Hematopoietic multipotent progenitor cell treated with erythropoietin and hydrocortisone succinate and interleukin-3 and kit ligand, for 15 days (in vitro differentiated cells): ENCODE data around the gene MED12L.
"Not testable (repeated sequence)": the region's sequence is repeated elsewhere in the genome, so short reads cannot be mapped to it uniquely, and the experiment has no call there.

Experiments
- DNase-seq: peaks from one replicate; pipeline ENCODE4 v3.0.0-alpha.2; 2015; ENCODE audit warnings: low spot score

MED12L gene

DNA sequence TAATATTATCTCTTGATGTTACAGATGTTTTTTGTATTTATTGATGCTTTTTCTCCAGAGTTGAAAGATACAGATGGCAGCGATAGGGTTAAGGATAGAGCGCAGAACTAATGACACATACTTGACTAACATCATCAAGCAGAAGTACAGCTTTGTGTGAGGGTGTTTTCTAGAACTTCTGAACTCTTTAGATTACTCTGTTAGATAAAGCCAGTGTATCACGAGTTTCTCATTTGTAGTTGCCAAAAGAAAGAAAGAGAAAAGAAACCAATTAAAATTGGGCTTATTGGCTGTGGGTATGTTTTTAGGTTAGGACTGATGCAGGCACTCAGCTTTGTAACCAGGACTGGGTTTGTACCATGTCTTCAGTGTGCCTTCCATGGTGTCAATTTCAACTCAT lies 124.2 kb downstream of the MED12L start:
- no peak for DNase-seq

DNA sequence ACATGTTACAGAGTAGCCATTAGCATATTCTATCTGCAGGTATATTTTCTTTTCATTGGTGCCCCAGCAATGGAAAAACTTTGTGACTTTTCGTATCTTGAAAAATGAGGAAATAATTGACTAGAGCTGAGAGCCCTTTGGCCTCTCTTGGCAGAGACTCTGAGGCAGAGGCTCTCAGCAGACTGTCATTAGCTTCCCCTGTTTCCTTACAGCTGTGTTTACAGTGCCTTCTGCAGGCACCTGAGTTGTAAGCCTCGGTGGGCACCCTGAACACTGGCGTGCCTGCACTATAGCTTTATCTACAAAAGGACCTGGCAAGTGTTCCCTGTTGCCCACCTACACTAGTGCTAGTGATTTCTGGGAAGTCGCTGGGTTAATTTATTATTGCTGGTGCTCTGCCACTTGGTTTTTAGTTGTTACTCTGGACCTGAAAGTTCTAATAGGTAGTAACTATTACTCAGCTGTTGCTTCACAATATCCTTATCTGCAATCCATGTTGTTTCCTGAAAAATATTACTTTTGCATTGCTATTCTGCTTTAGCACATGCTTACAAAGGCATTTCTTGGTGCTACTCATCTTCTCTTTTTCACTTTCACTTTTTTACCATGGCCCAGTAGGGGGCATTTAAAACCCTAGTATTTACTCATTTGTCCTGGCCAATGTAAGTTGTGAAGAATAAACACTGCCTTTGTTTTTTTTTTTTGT lies 125.4 kb downstream of the MED12L start:
- DNase-seq, result no peak

DNA sequence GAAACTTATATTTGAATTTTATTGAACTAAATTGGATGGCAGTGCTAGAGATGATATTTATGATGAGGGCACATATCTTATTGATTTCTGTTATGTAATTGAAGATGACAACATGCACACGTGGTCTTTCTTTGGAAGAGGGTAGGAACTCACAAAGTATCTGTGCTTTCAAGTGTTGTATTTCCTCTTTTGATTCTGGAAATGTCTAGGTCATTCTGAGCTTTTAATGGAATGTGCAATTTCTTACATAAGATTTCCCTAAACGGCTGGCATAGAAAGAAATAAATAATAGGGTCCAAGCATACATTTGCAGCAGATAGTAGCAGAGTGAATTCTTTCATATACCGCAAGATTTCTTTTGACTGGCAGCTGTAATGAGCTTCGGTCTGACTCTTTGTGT lies 127.7 kb downstream of the MED12L start:
- DNase-seq, result no peak

DNA sequence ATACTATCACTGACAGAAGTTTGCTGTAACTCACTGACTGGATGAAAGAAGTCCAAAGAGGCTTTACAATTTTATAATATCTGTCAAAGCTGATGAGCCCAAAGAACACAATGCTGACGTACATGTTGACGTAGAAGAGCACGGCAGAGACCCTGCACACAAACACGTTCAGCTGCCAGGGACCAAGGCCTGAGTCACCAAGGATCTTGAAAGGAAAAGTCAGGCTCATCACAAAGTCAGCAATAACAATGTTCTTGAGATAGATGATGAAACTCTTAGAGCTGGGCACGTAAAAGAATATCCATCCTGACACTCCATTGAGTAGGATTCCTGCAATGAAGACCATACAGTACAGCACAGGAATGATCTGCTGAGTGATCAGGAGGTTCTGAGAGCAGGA lies 128.4 kb downstream of the MED12L start:
- no peak for DNase-seq

DNA sequence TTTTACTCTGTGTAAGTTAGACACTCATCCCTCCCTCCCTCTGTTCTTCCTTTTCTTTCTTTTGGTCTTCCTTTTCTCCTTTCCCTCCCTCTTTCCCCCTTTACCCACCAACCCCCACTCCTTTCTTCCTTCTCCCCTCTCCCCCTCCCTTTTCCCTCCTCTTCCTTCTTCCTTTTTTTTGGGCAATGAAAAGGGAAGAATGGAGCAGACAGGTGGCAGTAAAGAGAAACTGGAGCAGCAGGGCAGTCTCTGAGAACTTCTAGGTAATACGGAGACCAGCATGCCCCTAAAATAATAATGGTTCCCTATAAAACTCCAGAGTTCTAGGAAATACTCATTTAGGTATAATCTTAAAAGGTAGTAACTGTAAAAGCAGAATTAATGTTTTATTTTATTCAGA lies 129.0 kb downstream of the MED12L start:
- no peak for DNase-seq

DNA sequence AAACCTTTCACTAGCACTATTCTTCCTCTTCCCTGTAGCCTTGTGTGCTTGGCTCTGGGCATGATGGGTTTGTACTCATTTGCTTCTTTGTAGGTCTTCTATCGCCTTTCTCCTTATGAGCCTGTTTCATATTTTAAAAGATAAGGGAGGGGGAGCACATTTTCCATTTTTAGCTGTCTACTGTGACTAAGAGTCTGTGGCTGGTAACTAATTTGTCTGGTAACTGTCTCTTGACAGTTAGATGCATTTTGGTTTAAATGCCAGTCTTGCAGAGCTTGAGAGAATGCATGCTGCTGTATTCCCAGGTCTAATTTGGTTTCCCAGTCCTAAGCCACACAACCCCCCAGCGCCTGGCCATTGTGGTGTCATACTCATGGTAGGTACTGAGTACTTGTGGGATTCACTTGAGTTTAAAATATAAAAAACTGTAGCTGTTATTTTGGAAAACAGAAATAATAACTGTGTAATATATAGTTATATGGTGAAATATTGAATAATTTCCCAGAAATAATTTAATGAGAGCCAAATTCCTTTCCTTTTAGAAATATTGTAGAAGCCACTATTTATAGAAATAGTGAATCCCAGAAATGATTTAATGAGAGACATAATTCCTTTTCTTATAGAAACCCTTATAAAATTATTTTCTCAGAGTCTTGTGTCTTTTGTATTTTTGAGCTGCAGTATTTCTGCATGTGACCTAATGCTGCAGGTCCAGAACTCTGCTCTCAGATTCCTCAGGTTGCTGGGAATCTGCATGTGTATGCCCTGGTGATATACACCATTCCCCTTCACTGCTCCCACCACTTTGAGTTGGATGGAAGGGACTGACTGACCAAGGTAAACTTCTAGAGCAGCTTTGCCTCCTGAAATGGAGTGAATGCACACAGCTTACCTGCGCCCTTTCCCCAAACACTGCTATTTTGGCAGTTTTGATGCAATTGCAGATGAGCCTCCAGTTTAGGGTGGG lies 131.5 kb downstream of the MED12L start:
- no peak for DNase-seq

DNA sequence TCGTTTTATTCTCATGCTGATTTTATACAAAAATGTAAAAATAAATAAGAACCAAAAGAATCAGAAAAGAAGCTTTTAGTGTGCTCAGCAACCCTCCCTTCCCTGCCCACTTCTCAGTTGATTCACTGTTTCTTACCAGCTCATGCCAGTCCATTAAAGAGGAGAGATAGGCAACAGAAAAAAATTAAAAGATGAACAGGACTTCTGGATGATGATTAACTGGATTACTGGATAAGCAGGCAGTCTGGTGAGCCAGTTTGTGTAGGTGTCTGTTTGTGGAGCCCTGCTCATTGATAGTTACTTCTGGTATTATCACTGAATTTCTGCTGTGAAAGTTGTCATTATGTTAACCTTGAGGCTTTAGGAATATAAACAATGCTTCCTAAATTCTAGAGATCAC lies 132.7 kb downstream of the MED12L start:
- no peak for DNase-seq

DNA sequence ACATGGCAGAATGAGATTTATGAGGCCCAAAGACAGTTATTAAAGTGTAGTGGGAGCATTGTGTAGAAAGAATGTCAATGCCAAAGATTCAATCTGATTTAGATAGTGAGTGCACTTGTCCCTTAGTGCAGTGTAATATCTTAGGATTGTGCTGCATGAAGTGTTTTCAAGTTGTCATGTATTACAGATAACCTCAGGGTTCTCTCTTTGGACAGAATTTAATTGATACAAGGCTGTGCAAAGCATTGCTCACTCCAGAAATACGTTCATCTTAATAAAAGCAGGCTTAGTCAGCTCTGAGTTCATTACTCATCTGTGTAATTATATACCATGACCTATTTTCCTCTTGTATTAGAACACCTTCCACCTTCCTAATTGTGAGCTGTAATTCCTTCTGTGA lies 133.6 kb downstream of the MED12L start:
- DNase-seq, result no peak

DNA sequence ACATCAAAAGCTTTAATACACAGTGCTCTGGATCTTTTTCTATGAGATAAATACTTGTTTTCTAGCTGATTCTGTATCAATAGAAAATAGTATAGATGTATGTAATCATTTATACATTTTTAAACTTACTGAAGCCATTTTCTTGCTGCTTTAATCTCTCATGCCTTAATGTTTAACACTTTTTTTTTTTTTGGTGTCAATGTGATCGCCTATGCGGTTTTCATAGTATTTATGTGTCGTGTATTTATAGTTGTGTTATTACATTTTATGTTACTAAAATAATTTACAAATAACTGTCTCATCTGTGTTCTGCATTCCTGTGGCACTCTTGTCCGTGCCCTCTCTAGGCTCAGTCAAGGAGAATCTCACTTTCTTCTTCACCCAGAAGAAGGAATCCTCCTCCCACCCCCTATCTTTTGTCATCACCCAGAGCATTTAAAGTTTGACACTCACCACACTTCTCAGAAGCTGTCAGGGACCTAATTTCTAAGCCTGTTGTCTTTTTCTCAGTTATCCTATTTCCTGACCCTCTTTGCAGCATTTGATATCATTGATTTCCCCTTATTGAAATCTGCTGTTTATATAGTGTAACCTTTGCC lies 138.9 kb downstream of the MED12L start:
- no peak for DNase-seq

DNA sequence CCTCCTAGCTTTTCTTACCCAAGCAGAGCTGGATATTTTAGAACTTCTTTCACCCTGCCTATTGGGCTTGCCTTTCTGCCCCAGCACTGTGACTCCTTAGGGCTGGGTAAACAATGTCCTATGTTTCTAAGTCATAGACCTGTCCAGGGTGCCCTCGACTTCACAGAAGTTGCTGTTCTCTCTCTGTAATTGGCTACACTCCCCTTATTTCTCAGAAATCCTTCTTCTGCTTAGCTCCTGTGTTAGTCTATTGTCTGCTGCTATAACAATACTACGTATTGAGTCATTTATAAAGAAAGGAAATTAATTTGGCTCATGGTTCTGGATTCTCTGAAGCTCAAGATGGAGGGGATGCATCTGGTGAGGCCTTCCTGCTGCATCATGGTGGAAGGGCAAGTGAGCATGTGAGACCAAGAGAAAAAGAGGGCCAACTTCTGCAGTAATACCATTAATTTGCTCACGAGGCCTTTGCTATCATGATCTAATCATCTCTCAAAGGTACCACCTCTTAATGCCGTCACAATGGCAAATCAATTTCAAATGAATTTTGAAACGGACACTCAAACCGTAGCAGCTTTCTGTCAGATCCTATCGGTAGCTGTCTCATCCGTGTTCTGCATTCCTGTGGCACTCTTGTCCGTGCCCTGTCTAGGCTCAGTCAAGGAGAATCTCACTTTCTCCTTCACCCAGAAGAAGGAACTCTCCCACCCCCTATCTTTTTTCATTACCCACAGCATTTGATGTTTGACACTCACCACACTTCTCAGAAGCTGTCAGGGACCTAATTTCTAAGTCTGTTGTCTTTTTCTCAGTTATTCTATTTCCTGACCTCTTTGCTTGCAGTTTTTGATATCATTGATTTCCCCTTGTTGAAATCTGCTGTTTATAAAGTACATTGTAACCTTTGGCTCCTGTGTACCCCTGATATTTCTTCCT lies 139.8 kb downstream of the MED12L start:
- DNase-seq, result no peak

DNA sequence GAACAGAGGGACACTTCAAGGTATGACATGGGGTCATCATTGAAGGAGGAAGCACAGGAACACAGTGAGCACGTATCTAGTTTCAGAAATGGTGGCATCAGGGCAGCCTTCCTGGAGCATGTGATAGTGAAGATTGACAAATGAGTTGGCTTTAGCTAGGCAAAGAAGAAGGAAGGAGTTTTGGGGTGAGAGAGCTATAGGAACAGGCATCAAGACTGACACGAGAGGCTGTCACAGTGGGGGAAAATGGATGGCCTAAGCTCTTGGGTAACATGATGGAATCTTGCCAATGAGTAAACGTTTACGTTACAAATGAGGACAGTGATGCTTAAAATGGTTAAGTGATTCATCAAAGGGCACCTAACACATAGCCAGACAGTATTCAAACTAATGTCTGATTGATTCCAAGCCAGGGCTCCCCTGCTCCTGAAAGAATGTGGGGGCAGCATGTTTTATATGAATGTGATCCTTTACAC lies 140.7 kb downstream of the MED12L start:
- no peak for DNase-seq

DNA sequence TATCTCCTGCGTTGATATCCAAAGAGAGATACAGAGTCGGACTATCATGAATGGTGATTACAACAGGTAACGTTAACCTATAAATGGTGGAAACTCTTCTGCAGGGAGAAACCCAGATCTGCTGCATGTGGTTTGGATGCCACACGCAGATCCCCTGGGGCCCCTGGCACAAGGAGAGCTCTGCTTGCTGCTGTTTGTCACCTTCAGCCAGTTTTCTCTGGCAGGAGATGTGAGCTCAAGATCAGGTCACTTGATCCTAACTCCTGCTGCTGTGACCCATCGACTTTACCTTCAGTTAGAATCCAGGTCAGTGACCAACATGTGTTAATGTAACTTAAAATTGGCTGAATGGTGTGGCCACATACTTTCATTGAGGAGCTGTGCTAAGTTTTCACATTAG lies 141.4 kb downstream of the MED12L start:
- DNase-seq, result no peak

DNA sequence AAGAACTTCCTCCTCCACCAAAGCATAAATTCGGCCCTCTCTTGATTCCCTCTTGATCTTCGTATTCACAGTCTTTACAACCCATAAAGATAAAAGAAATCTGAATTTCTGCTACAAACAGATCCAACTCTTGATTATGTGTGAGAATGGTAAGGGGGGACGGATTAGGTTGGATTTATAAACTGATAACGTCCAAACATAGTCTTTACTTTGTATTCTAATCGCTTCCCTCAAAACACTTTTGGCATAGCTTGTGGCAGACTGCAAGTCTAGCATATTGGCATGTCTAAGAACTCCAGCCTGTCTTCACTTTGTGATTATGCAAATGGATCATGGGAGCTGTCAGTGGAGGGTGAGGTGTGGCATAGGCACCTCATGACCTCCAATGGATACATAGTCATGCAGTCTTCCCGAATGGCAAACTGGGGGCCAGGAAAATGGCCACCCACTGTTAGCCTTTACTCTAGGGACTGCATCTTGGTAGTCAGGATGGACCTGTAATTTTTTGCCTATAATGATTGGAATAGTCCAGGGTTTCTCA lies 141.9 kb downstream of the MED12L start:
- no peak for DNase-seq

DNA sequence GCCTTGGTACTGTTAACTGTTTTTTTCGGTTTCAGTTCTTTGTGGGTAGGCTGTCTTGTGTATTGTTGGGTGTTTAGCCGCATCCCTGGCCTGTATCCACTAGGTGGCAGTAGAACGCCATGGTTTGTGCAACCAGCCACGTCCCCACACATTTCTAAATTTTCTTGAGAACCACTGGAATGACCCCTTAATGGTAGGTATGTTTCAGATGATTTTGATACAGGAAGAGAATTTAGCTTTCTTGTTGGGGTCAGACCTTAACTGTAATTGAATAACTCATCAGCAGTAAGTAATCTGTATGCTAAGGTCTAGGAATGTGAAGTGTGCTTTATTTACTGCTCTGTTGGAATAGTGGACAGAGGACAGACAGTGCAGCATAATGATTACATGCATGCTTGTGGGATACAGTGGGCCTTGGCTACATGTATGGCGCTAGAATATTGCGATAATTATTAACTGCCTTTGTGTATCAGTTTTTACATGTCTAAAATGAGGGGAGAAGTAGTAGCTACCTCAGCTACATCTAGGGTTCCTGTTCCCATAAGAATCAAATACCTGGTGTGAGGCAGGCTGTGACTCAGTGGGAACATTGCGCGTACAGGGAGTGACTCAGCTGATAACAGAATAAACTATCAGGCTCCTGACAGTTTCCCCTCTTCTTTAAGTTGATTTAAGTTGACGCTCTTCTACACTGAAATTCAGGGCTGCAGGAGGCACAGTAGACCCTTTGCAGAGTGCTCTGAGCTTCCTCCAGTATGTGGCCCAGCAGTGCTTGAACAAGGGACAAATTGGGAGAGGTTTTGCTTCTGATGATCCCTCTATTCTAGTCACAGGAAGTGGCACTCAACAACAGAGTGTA lies 142.6 kb downstream of the MED12L start:
- DNase-seq, result peak; percentile 70

DNA sequence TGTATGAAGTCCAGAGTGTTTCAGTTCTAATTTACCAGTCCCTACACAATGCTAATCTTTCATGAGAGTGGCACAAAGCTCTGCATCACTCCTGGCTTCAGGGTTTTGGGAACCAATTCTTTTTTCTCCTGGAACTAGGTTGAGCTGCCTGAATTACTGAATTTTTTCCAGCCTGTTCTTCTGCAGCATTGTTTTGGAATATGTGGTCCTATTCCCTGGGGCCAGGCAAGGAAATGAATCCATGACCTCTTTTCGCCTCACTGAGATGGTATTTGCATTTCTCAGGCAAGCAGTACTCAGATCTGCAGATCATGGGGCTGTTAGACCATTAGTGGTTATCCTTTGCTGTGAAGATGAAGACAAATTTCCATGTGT lies 143.2 kb downstream of the MED12L start:
- DNase-seq, result no peak

DNA sequence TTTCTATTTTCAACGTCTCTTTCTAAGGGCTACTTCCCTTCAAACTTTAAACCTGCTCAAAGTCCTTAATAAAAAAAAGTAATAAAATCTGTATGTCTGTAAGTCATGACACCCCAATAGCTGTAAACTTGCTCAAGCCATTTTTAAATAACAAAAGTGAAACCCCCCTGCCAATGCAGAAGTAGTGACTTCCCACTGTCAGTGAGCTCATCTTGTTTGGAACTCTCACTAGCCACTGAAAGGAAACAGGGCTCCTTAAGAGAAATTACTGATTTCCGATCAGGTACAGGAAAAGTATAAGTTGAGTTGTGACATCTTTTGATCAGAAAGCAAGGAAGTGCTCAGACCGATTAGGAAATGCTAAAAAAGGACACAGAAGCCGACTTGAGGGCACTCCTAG lies 145.2 kb downstream of the MED12L start:
- no peak for DNase-seq

DNA sequence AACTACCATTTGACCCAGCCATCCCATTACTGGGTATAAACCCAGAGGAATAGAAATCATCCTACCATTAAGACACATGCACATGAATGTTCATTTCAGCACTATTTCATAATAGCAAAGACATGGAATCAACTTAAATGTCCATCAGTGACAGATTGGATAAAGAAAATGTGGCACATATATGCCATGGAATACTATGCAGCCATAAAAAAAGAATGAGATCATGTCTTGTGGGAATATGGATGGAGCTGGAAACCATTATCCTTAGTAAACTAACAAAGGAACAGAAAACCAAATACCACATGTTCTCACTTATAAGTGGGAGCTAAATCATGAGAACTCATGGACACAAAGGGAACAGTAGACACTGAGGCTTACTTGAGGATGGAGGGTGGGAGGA lies 146.9 kb downstream of the MED12L start:
- not testable (repeated sequence) for DNase-seq

DNA sequence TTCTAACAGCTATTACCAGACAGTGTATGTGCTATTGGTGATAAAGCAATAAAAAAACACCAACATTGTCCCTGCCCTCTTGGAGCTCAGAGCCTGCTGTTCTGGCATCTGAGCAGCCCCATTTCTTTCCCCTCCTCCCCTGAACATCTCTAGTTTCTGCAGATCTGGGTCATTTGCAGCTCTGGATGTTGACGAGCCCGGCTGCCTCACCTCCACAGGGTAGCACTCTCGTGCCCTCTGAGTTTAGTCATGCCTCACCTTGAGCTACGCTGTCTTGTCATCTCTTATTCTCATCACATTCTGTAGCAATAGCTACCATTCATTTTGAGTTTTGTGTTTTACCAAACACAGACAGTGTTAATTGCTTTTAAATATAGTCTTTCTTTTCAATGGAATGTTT lies 147.5 kb downstream of the MED12L start:
- no peak for DNase-seq

DNA sequence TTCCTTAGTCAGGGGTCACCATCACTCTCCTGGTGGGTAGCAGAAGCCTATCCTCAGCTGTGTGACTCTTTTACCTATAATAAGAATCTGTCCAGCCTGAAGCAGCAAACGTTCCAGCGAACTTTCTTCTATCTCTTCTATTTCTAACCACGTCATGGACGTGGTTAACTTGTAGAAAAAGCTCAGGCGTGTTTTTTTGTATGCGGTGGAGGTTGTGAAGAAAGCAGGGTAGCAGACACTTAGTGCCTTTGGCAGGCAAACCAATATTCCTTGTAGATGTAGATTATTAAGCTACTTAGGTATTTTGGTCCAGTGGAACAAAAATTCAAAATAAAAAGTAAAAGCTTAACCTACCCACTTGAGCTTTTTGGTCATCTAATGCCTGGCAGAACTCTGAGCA lies 149.4 kb downstream of the MED12L start:
- DNase-seq, result no peak

DNA sequence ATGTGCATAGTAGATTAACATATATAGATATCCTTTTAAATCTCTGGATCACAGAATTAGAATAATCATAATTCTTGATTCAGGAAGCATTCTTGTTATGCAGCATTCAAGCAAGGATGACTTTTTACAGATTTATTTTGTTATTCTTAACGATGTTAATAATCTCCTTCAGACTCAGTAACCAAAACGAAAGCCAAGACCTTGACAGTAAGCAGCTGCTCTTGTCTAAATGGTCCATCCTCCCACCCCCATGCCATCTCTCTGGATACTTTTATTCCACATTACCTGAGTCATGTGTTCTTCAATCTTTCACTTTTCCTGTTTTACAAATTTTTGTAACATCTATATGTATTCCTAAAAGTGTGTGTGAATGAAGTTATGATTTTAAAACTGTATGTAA lies 150.9 kb downstream of the MED12L start:
- DNase-seq, result no peak

DNA sequence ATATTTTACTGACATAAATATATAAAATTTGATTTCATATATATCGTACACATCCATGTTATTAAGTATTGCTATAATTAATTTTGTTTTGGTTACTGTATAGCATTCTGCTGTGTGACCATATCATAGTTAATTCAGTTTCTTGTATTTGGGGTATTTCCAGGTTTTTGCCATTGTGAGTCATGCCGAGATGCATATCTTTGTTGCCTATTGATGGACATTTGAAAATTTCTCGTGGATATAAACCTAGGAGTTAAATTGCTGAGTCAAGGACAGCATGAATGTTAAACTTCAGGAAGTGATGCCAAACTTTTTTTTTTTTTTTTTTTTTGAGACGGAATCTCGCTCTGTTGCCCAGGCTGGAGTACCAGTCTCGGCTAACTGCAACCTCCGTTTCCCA lies 151.3 kb downstream of the MED12L start:
- DNase-seq, result no peak
